Measurements from ENCODE around the gene SPOCD1.

Gene SPOCD1

GRCh38 chr1:31786366-31787060 is 29.3 kb downstream of the SPOCD1 start:
- DNase-seq (ENCODE audit: low read depth in 2 of 2) = no peak
- H3K4me3 ChIP-seq (replicated peaks in 1 of 2; ENCODE audit: low read depth in 2 of 2, low read length in 2 of 2) = no peak overlapping the region
- no peak for TF ChIP-seq CTCF (IDR thresholded peaks at IDR 0.05; ENCODE audit: low read depth, low read length)

GRCh38 chr1:31785947-31786290 is 29.9 kb downstream of the SPOCD1 start:
- DNase-seq (ENCODE audit: low read depth in 2 of 2) = no peak
- no peak for TF ChIP-seq CTCF (IDR thresholded peaks at IDR 0.05; ENCODE audit: low read depth, low read length)
- H3K4me3 ChIP-seq (replicated peaks in 1 of 2; ENCODE audit: low read depth in 2 of 2, low read length in 2 of 2) = no peak overlapping the region

GRCh38 chr1:31785020-31785946 is 30.5 kb downstream of the SPOCD1 start:
- no peak overlapping the region for H3K4me3 ChIP-seq (replicated peaks in 1 of 2; ENCODE audit: low read depth in 2 of 2, low read length in 2 of 2)
- no peak for DNase-seq (ENCODE audit: low read depth in 2 of 2)
- TF ChIP-seq CTCF (IDR thresholded peaks at IDR 0.05; ENCODE audit: low read depth, low read length) = no peak

GRCh38 chr1:31784356-31785019 is 31.3 kb downstream of the SPOCD1 start:
- TF ChIP-seq CTCF (IDR thresholded peaks at IDR 0.05; ENCODE audit: low read depth, low read length) = no peak
- H3K4me3 ChIP-seq (replicated peaks in 1 of 2; ENCODE audit: low read depth in 2 of 2, low read length in 2 of 2) = no peak overlapping the region
- no peak for DNase-seq (ENCODE audit: low read depth in 2 of 2)

GRCh38 chr1:31783846-31784245 is 32.0 kb downstream of the SPOCD1 start:
- no peak overlapping the region for H3K4me3 ChIP-seq (replicated peaks in 1 of 2; ENCODE audit: low read depth in 2 of 2, low read length in 2 of 2)
- no peak for TF ChIP-seq CTCF (IDR thresholded peaks at IDR 0.05; ENCODE audit: low read depth, low read length)
- no peak for DNase-seq (ENCODE audit: low read depth in 2 of 2)

- TF ChIP-seq CTCF (IDR thresholded peaks at IDR 0.05; ENCODE audit: low read depth, low read length) = no peak
- no peak for DNase-seq (ENCODE audit: low read depth in 2 of 2)
- no peak overlapping the region for H3K4me3 ChIP-seq (replicated peaks in 1 of 2; ENCODE audit: low read depth in 2 of 2, low read length in 2 of 2)
These were observed 33.1 kb downstream of the SPOCD1 start for GRCh38 chr1:31782421-31783410.

All from cardiac fibroblast (primary cell).